Measurements from ENCODE around the gene CELF6.

The CELF6 gene

DNA sequence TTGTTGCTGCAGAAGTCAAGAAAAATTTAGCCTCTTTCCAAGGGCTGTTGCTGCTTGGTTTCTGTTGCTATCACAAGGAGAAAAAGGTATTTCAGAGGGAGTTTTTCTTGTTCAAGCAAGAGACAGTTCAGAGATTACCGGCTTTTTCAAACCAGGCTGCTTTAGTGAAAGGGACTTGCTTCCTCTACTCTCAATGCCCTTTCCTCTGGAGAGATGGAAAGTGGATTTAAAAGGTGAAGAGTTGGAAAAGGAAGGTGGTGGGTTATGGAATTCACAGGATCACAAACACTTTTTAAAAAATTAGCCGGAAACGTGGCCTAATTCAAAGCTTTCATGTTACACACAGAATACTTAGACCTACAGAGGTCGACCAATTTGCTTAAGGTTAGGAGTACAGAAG is 48.7 kb downstream of the CELF6 start:
- DNase-seq, result no peak

DNA sequence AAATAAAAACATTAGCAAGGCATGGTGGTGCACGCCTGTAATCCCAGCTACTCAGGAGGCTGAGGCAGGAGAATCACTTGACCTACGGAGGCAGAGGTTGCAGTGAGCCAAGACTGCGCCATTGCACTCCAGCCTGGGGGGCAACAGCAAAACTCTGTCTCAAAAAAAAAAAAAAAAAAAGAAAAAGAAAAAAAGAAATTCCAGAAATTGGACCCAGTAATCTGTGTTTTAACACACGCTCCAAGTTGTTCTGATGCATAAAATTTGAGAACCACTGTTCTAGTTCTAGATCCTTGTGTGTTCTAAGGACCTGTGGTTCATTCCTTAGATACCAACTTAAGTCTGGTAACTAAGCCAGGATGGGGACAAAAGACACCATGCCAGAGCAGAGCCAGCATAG is 50.2 kb downstream of the CELF6 start:
- DNase-seq, result no peak

DNA sequence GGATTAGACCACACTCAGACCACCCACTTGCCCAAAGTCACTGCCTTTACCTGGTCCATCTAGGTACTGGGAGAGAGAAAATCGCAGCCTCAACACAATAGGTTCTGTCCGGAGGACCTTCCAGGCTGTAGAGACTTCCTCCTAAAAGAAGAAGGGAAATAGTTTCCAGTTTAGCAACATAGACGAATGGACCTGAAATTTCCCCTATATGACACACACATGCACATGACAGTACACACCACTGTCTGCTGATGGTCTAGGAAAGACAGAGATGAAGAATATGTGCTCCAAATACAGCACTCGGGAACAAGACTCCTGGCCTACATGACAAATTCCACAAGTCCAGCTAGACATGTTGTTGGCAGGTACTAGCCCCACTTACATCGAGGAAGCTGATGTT is 54.9 kb downstream of the CELF6 start:
- DNase-seq, result no peak

DNA sequence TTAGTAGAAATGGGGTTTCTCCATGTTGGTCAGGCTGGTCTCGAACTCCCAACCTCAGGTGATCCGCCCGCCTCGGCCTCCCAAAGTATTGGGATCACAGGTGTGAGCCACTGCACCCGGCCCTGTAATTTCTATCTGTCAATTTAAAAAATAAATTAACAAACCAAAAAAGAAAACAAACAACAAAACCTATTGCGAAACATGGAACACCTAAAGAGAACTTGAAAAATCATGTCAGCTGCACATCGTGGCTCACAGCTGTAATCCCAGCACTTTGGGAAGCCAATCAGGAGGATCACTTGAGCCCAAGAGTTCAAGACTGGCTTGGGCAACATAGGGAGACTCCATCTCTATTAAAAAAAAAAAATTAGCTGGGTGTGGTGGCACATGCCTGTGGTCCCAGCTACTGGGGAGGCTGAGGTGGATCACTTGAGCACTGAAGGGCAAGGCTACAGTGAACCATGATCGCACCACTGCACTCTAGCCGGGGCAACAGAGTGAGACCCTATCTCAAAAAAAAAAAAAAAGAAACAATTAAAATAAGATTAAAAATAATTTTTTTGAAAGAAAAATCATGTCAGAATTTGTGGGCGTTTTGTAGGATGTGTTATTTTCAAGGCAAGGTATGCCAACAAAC is 67.2 kb downstream of the CELF6 start:
- no peak for DNase-seq

DNA sequence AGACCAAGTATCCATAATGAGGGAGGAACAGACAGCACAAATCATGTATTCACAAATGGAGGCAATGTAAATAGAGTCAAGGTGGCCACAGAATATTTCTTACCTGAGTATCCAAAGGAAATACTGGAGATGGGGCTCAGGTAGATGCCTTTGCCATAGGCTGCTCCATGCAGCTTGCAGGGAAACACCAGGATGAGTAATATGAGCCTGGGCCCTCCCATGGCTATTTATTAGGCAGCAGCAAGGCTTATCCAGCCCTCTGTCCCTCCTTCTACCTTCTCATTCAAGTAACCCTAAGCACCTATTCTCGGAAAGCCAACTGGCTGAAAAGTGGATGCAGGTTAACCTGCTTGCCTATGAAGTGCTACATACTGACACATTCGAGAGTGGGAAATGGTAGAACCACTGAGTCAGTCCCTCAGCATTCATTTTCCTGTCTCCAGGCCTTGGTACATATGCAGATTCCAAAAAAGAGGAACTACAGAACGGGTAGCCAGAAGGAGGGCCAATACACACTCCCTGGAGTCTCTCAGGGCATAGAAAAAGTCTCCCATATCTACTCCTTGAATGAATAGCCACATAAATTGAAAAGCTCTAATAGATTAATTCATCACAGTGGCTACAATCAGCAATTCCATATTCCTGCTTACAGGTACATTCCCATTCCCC is 70.7 kb downstream of the CELF6 start:
- no peak for DNase-seq

DNA sequence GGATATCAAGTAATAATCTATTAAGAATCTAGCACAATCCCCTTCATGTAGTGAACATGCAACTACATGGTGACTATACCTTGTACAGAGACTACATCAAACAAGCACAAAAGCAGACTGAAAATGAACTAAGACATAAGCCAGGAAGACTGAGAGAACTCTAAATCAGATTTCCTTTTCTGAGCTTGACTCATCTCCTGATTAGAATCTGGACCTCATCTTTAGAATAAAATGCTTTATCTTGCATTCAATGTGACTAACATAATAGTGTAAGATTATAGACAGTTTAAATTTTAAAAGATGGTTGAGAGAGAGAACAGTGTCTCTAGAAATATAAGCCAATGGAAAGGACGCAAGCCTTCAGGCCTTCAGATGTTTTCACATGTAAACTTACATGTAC is 71.4 kb downstream of the CELF6 start:
- no peak for DNase-seq

DNA sequence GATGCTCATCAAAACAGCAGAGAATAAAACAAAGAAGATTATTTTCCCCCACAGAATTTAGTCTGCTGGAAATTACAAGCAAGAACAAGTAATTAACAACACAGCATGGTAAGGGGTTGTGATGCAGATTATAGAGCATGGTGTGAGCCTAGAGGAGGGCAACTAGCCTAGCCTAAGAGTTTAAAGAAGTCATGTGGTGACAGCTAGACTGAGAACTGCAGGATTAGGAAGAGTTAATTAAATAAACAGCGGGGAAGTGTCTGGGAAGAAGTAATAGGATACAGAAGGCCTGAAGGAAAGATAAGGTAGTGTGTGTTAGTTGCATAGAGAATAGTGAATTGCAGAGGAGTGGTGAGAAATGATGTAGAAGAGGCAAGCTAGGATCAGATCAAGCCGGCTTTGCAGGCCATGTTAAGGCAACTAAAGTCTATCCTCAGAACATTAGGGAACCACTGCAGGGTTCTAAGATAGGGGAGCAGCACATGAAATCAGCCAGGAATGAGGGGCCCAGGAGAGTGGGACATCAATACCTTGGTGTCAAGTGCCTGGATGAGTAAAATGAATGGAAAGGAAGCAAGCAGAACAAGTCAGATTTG is 77.1 kb downstream of the CELF6 start:
- no peak for DNase-seq

DNA sequence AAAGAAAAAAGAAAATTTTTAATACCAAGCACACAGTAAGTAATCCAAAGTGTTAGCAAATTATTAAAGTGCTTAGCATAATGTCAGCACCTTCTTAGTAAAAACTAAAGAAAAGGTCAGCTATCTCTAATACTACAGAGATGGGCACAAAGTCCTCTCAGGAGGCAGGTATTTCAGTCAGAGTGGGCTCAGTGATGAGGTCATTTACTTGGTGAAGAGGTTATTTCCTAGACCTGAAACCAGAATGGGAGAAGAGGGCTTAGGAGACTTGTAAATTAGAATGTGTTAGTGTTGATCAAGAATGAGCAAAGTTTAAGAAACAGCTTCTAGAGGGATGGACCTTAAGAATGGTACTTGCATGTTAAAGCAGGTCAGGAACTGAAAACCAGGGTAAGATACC is 80.3 kb downstream of the CELF6 start:
- no peak for DNase-seq

DNA sequence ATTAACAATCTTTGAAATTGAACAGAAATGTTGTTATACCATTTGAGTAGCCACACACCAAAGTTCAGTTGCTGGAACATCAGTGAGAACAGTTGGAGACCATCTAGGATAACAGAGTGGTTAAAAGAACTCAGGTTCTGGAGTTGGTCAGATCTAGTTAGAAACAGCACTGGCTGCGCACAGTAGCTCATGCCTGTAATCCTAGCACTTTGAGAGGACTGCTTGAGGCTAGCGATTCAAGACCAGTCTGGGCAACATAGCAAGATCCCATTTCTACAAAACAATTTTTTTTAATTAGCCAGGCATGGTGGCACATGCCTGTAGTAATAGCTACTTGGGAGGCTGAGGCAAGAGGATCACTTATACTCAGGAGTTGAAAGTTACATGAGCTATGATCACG is 81.4 kb downstream of the CELF6 start:
- DNase-seq, result no peak

DNA sequence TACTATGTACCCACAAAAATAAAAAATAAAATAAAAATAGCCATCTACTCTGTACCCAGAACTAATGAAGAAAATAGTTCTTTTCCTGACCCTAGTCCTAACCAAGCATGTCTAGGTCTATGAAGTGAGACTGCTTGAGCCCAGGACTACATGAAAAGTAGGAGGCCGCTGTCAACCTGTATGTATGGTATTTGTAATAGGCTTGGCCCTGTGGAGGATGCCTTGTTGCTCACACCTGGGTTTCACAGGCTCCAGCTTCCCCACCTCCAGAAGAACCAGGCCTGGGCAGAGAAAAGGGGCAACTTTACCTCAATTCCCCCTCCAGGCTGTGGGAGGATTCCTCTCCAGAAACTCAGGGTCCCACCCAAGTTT is 82.1 kb downstream of the CELF6 start:
- DNase-seq, result no peak

DNA sequence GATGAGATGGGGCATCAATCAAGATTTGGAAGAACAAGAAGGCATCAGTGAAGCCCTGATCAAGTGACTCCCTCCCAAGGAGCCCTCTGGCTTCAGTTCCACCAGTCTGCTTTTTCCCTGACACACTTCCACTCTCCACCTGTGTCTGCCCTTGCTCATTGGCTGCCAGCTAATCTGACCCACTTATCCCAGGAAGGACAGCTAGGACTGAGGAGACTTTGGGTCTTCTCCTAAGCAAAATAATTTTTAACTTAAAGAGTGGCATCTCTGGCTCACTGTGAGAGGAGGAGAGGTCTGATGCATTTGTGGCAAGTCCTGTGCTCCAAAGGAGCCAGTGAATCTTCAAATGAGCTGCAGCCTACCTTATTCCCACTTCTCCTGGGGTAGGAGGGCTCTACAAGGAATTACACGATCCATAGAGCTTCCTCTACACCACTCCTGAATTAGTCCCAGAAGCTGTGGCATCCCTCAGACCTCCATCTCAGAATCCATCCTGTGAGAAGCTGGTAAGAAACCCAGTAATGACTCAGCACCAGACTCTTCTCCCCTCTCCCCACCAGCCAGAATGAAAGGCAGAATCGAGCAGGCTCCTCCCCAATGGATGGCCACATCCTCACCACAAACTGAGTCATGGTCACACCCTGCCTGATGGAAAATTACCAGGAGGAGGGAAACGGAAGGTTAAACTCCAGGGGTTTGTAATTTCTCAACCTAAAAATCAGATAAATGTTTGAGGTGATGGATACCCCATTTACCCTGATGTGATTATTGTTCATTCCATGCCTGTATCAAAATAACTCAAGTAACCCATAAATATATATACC is 82.7 kb downstream of the CELF6 start:
- DNase-seq, result no peak

DNA sequence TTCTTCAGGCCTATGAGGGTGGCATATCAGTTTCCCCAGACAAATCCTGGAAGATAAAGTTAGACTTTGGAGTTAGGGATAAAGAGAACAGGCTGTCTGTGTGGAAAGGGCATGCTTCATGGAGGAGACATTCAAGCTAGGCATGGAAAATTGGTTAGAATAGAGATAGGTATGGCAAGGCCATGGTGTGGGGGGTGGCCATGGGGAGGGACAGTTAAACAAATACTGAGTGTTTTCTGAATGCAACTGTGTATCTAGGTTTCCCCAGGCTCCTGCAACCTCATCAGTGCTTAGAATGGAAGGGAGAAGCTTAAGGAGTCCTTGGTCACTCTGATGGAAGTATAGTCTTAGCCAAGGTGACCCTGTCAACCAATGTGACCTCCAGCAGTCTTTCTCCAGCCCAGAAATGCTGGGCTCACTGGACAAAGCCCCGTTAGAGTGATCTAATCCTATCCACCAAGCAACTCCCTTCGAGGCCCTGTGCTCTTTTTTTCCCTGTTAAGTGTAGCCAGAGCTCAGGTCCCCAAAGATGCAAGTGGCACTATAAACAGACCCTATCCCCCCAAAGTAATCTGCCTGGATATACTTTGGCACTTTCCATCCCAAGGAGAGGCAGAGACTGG is 83.5 kb downstream of the CELF6 start:
- DNase-seq, result no peak

DNA sequence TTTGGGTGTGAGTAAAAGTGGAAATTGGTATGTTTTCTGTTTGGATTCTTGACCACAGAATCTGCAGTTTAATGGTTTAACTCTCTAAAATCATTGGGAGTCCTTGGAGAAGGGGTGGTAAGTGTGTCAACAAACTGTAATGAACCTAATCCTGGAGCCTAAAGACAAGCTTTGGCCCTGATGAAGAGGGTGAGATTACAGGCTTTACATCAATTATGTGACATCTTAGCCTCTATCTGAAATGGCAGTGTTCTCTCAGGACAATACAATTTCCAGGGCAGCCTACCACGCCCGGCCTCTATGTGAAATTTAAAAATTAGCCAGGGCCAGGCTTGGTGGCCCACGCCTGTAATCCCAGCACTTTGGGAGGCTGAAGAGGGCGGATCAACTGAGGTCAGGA is 84.7 kb downstream of the CELF6 start:
- no peak for DNase-seq

All from cerebellar nuclear complex (tissue), 1 donor.